GM23338 (cell line): ENCODE measurements around the gene CHD5. TPM values are rescaled to one million over a fixed set of nuclear protein-coding genes. Genes with fewer than 3 reads are reported as not detected.

ENCODE experiments used
- ATAC-seq: fragments of 200-7000 bp; cut with Tn5 transposase; 3 replicates; pipeline ENCODE4 v1.9.1; 2020
- DNase-seq: peaks from one replicate; pipeline ENCODE4 v3.0.0-alpha.2; 2015; ENCODE audit warnings: low spot score
- H2AFZ ChIP-seq: fragments of 200-600 bp; sonication (generic); 2 replicates; pipeline ENCODE4 v1.8.0; 2016; ENCODE audit warnings: antibody characterized with exemption, mild to moderate bottlenecking, moderate library complexity
- H3F3A ChIP-seq: fragments of 200-600 bp; sonication (generic); replicated peaks from 2 replicates; pipeline ENCODE4 v1.8.0; 2017; ENCODE audit warnings: antibody characterized with exemption, mixed run types, low read depth
- H3K27ac ChIP-seq: fragments of 200-600 bp; sonication (generic); 2 replicates; pipeline ENCODE4 v1.6.1; 2016; ENCODE audit warnings: low read depth
- H3K27me3 ChIP-seq: fragments of 200-600 bp; sonication (generic); 2 replicates; pipeline ENCODE4 v1.8.0; 2016; ENCODE audit warnings: mild to moderate bottlenecking, mixed run types, moderate library complexity; ENCODE audit not compliant: insufficient read depth
- H3K36me3 ChIP-seq: fragments of 200-600 bp; sonication (generic); 2 replicates; pipeline ENCODE4 v1.8.0; 2016; ENCODE audit warnings: mild to moderate bottlenecking; ENCODE audit not compliant: insufficient read depth
- H3K4me1 ChIP-seq: fragments of 200-600 bp; sonication (generic); 2 replicates; pipeline ENCODE4 v1.8.0; 2016; ENCODE audit warnings: mild to moderate bottlenecking, moderate library complexity; ENCODE audit not compliant: insufficient read depth
- H3K4me2 ChIP-seq: fragments of 200-600 bp; sonication (generic); 2 replicates; pipeline ENCODE4 v1.7.1; 2017; ENCODE audit warnings: mixed run types
- H3K4me3 ChIP-seq: fragments of 200-600 bp; sonication (generic); 2 replicates; pipeline ENCODE4 v1.6.1; 2016; ENCODE audit warnings: mixed run types
- H3K79me2 ChIP-seq: fragments of 200-600 bp; sonication (generic); replicated peaks from 2 replicates; pipeline ENCODE4 v1.8.0; 2017; ENCODE audit warnings: mild to moderate bottlenecking; ENCODE audit not compliant: insufficient read depth
- H3K9me2 ChIP-seq: fragments of 200-600 bp; sonication (generic); 2 replicates; pipeline ENCODE4 v1.8.0; 2017; ENCODE audit not compliant: insufficient read depth
- H4K20me1 ChIP-seq: fragments of 200-600 bp; sonication (generic); replicated peaks from 2 replicates; pipeline ENCODE4 v1.8.0; 2017; ENCODE audit warnings: mild to moderate bottlenecking; ENCODE audit not compliant: insufficient read depth
- H3K27ac Mint-ChIP-seq: 2 replicates; pipeline ENCODE4 v1.8.0; 2020; ENCODE audit warnings: inconsistent platforms, mild to moderate bottlenecking, moderate library complexity, mixed read lengths
- H3K27me3 Mint-ChIP-seq: 3 replicates; pipeline ENCODE4 v1.8.0; 2022; ENCODE audit warnings: low read depth, mild to moderate bottlenecking, moderate library complexity, mixed read lengths, inconsistent platforms; ENCODE audit not compliant: insufficient read depth, poor library complexity
- H3K36me3 Mint-ChIP-seq: 3 replicates; pipeline ENCODE4 v1.8.0; 2021; ENCODE audit warnings: low read depth, mild to moderate bottlenecking, inconsistent platforms, moderate library complexity, mixed read lengths
- H3K4me1 Mint-ChIP-seq: 3 replicates; pipeline ENCODE4 v1.8.0; 2020; ENCODE audit warnings: mild to moderate bottlenecking, inconsistent platforms, mixed read lengths
- H3K4me3 Mint-ChIP-seq: 3 replicates; pipeline ENCODE4 v1.8.0; 2021; ENCODE audit warnings: moderate library complexity, mild to moderate bottlenecking, inconsistent platforms, mixed read lengths
- H3K9me3 Mint-ChIP-seq: 3 replicates; pipeline ENCODE4 v1.8.0; 2020; ENCODE audit warnings: moderate library complexity, mild to moderate bottlenecking, inconsistent platforms, mixed read lengths
- CREB1 ChIP-seq: fragments of 250-450 bp; sonication (Bioruptor Pico); IDR thresholded peaks from 2 replicates; pipeline ENCODE4 v1.5.0; 2020; ENCODE audit warnings: low read depth, mild to moderate bottlenecking, moderate library complexity
- CTCF ChIP-seq, 2 experiments: fragments of 200-600 bp in 1 of 2; sonication (generic) in 1 of 2; conservative IDR thresholded peaks; 2 replicates each; pipeline versions ENCODE4 v1.5.1 to v1.6.1; 2016 to 2017; ENCODE audit warnings: antibody characterized with exemption in 2 of 2, low read depth in 2 of 2, mild to moderate bottlenecking in 2 of 2, moderate library complexity in 1 of 2
- ETS1 ChIP-seq: IDR thresholded peaks from 2 replicates; pipeline ENCODE4 v1.6.1; 2016; ENCODE audit warnings: antibody characterized with exemption
- EZH2 ChIP-seq: fragments of 200-600 bp; sonication (generic); IDR thresholded peaks from one replicate; pipeline ENCODE4 v1.8.0; 2017; ENCODE audit warnings: antibody characterized with exemption, mild to moderate bottlenecking, low read depth; ENCODE audit not compliant: unreplicated experiment
- EZH2phosphoT487 ChIP-seq: fragments of 200-600 bp; sonication (generic); IDR thresholded peaks from one replicate; pipeline ENCODE4 v1.8.1; 2018; ENCODE audit warnings: antibody characterized with exemption; ENCODE audit not compliant: unreplicated experiment
- STAT1 ChIP-seq: IDR thresholded peaks from one replicate; pipeline ENCODE4 v1.6.1; 2016; ENCODE audit warnings: antibody characterized with exemption; ENCODE audit not compliant: unreplicated experiment
- ZNF114 ChIP-seq: fragments of 250-450 bp; sonication (Bioruptor Pico); IDR thresholded peaks from 2 replicates; pipeline ENCODE4 v1.5.0; 2020; ENCODE audit warnings: mild to moderate bottlenecking, moderate library complexity
- ZNF331 ChIP-seq: fragments of 250-450 bp; sonication (Bioruptor Pico); IDR thresholded peaks from 2 replicates; pipeline ENCODE4 v1.5.0; 2020; ENCODE audit warnings: low read depth, mild to moderate bottlenecking, moderate library complexity
- polyA plus RNA-seq: library from polyadenylated mRNA; unstranded; fragments of >200 nt; fragmentation: Nextera tagmentation; extraction: Ambion mirVana; gene quantifications from 2 replicates; pipeline ENCODE4 v1.2.1, GENCODE V29; 2016
- total RNA-seq: library from RNA; depleted of rRNA; stranded (reverse); fragments of >200 nt; shearing (Covaris generic); gene quantifications from 2 replicates; pipeline ENCODE4 v1.2.3, GENCODE V29; 2014

The CHD5 gene
- total and polyA plus RNA-seq, 2 experiments from 2014 or later = 0.32 to 1.0 TPM

GRCh38 chr1:6086358-6086757 lies 93.8 kb downstream of the CHD5 start:
- no peak overlapping the region for H3K4me3 ChIP-seq
- DNase-seq = no peak
- H3F3A ChIP-seq = 0 out of 2 replicates have a peak, but pooled peaks cover 2% of the 10 kb centered on the region

GRCh38 chr1:6085666-6086065 lies 94.5 kb downstream of the CHD5 start:
- Histone ChIP-seq H3K9me2 (no peaks in the 10 kb centered on the region), H3K4me2 (no peak overlapping the region), H3K4me1 (no peaks in the 10 kb centered on the region), H4K20me1 (no peaks in the 10 kb centered on the region), H3K36me3 (no peaks in the 10 kb centered on the region), H2AFZ (no peak overlapping the region), H3K79me2 (no peaks in the 10 kb centered on the region), H3K27me3 (no peaks in the 10 kb centered on the region), H3K4me3 (no peak overlapping the region), H3K27ac (no peak overlapping the region), H3F3A (0 out of 2 replicates have a peak, but pooled peaks cover 2% of the 10 kb centered on the region)
- no peaks in the 10 kb centered on the region for H3K9me3 Mint-ChIP-seq
- no peak overlapping the region for H3K4me3 Mint-ChIP-seq
- H3K36me3 Mint-ChIP-seq = no peaks in the 10 kb centered on the region
- DNase-seq (no peak), ATAC-seq (no peak)
- H3K27me3 Mint-ChIP-seq = no peaks in the 10 kb centered on the region
- H3K27ac Mint-ChIP-seq = no peak overlapping the region; the same call in 1 of the 2 replicates
- TF ChIP-seq CREB1 (CRISPR knock-in tag) (no peak), STAT1 (no peak), ETS1 (no peak), EZH2 (no peak)
- peaks cover 7% of the 10 kb centered on the region for H3K4me1 Mint-ChIP-seq

More at GRCh38 chr1:6086358-6086757, 93.8 kb downstream of the CHD5 start:
- no peaks in the 10 kb centered on the region for H3K4me1 ChIP-seq
- H3K9me3 Mint-ChIP-seq = no peaks in the 10 kb centered on the region
- H3K4me1 Mint-ChIP-seq = peaks cover 7% of the 10 kb centered on the region
- no peaks in the 10 kb centered on the region for H4K20me1 ChIP-seq
- no peaks in the 10 kb centered on the region for H3K36me3 ChIP-seq
- H3K79me2 ChIP-seq = no peaks in the 10 kb centered on the region
- H3K27ac Mint-ChIP-seq = no peak overlapping the region
- no peak overlapping the region for H3K27ac ChIP-seq
- H3K9me2 ChIP-seq = no peaks in the 10 kb centered on the region
- H3K36me3 Mint-ChIP-seq = no peaks in the 10 kb centered on the region
- no peaks in the 10 kb centered on the region for H3K27me3 ChIP-seq
- TF ChIP-seq ZNF331 (no peak), EZH2 (no peak), EZH2phosphoT487 (no peak), ZNF114 (no peak), STAT1 (no peak), CTCF (conservative IDR thresholded peaks at IDR 0.05; ENCODE audit: low read depth in 2 of 2) (no peak)
- H3K4me3 Mint-ChIP-seq = no peak overlapping the region
- no peaks in the 10 kb centered on the region for H3K27me3 Mint-ChIP-seq
- no peak overlapping the region for H2AFZ ChIP-seq
- ATAC-seq = no peak
- no peak overlapping the region for H3K4me2 ChIP-seq
